Liver (tissue), 9 donors: ENCODE data around the gene FAM83D. TPM values are rescaled to one million over a fixed set of nuclear protein-coding genes. Genes with fewer than 3 reads are reported as not detected.

ENCODE experiments used
- DNase-seq: peaks from one replicate; pipeline ENCODE4 v3.0.0-alpha.2; 2017; ENCODE audit warnings: low spot score
- H3K27ac ChIP-seq, 2 donors: one replicate each; pipeline ENCODE4 v1.7.0; 2013; ENCODE audit warnings: inconsistent platforms in 2 of 2, low read length in 2 of 2, control low read depth in 1 of 2, low read depth in 1 of 2, mild to moderate bottlenecking in 1 of 2
- H3K27me3 ChIP-seq, 4 donors: one replicate each; pipeline versions ENCODE4 v1.6.1 to v1.7.0; 2013; ENCODE audit warnings: low read length in 3 of 4, inconsistent platforms in 1 of 4, mild to moderate bottlenecking in 1 of 4, moderate library complexity in 1 of 4; ENCODE audit not compliant: control insufficient read depth in 4 of 4, insufficient read depth in 4 of 4
- H3K36me3 ChIP-seq, 4 donors: one replicate each; pipeline versions ENCODE4 v1.6.1 to v1.7.0; 2013; ENCODE audit warnings: low read length in 3 of 4, mild to moderate bottlenecking in 3 of 4, low read depth in 1 of 4, moderate library complexity in 1 of 4; ENCODE audit not compliant: control insufficient read depth in 4 of 4, insufficient read depth in 3 of 4
- H3K4me1 ChIP-seq, 4 donors: one replicate each; pipeline versions ENCODE4 v1.6.1 to v1.7.0; 2013; ENCODE audit warnings: low read length in 3 of 4, mild to moderate bottlenecking in 3 of 4, moderate library complexity in 1 of 4; ENCODE audit not compliant: control insufficient read depth in 4 of 4, insufficient read depth in 4 of 4
- H3K4me3 ChIP-seq, 3 donors: one replicate each; pipeline versions ENCODE4 v1.6.1 to v1.7.0; 2013; ENCODE audit warnings: low read length in 3 of 3, control low read depth in 1 of 3, low read depth in 1 of 3, mild to moderate bottlenecking in 1 of 3
- H3K9ac ChIP-seq, 2 donors: one replicate each; pipeline ENCODE4 v1.7.0; 2013; ENCODE audit warnings: low read length in 2 of 2, mild to moderate bottlenecking in 2 of 2, moderate library complexity in 2 of 2, control low read depth in 1 of 2, low read depth in 1 of 2
- H3K9me3 ChIP-seq, 4 donors: one replicate each; pipeline versions ENCODE4 v1.6.1 to v1.7.0; 2013; ENCODE audit warnings: low read length in 3 of 4; ENCODE audit not compliant: control insufficient read depth in 4 of 4
- CTCF ChIP-seq: fragments of 150-350 bp; IDR thresholded peaks from 2 replicates; pipeline ENCODE4 v1.5.1; 2017; ENCODE audit warnings: improper control_type of control experiment, low read depth, low read length; ENCODE audit not compliant: missing input control
- EGR1 ChIP-seq, 2 donors: IDR thresholded peaks; 2 replicates each; pipeline ENCODE4 v1.6.1; 2016 to 2018; ENCODE audit warnings: antibody characterized with exemption in 2 of 2, low read depth in 2 of 2
- FOXA1 ChIP-seq: IDR thresholded peaks from 2 replicates; pipeline ENCODE4 v1.6.1; 2016; ENCODE audit warnings: antibody characterized with exemption
- FOXA2 ChIP-seq: IDR thresholded peaks from 2 replicates; pipeline ENCODE4 v1.6.1; 2016; ENCODE audit warnings: antibody characterized with exemption
- GABPA ChIP-seq, 2 donors: IDR thresholded peaks in 1 of 2; conservative IDR thresholded peaks in 1 of 2; 2 replicates each; pipeline ENCODE4 v1.6.1; 2016; ENCODE audit warnings: antibody characterized with exemption in 2 of 2, mild to moderate bottlenecking in 1 of 2, moderate library complexity in 1 of 2
- HNF4A ChIP-seq, 2 donors: conservative IDR thresholded peaks; 2 replicates each; pipeline ENCODE4 v1.6.1; 2016; ENCODE audit warnings: antibody characterized with exemption in 2 of 2, mild to moderate bottlenecking in 2 of 2
- HNF4G ChIP-seq: IDR thresholded peaks from 2 replicates; pipeline ENCODE4 v1.6.1; 2016; ENCODE audit warnings: antibody characterized with exemption
- JUND ChIP-seq, 2 donors: IDR thresholded peaks; 2 replicates each; pipeline ENCODE4 v1.6.1; 2016; ENCODE audit warnings: antibody characterized with exemption in 2 of 2
- RAD21 ChIP-seq, 2 donors: IDR thresholded peaks; 2 replicates each; pipeline ENCODE4 v1.6.1; 2016; ENCODE audit warnings: antibody characterized with exemption in 2 of 2, mild to moderate bottlenecking in 2 of 2
- REST ChIP-seq: IDR thresholded peaks from 2 replicates; pipeline ENCODE4 v1.6.1; 2016; ENCODE audit warnings: antibody characterized with exemption, mild to moderate bottlenecking
- RXRA ChIP-seq, 2 donors: IDR thresholded peaks; 2 replicates each; pipeline ENCODE4 v1.6.1; 2017 to 2018; ENCODE audit warnings: antibody characterized with exemption in 2 of 2, mild to moderate bottlenecking in 1 of 2
- TAF1 ChIP-seq: conservative IDR thresholded peaks from 2 replicates; pipeline ENCODE4 v1.6.1; 2016; ENCODE audit warnings: antibody characterized with exemption, mild to moderate bottlenecking
- YY1 ChIP-seq: IDR thresholded peaks from 2 replicates; pipeline ENCODE4 v1.6.1; 2016; ENCODE audit warnings: antibody characterized with exemption, mild to moderate bottlenecking
- WGBS: extraction: QIAGEN DNeasy Blood & Tissue Kit; methylation state at CpG from one replicate; pipeline ENCODE4 v1.1.7; 2013; 5-methylcytosine and 5-hydroxymethylcytosine counted together
- polyA plus RNA-seq, 2 donors: library from polyadenylated mRNA; stranded (reverse) in 1 of 2; unstranded in 1 of 2; fragments of 200-250 nt in 1 of 2; fragments of >200 nt in 1 of 2; fragmentation: Nextera tagmentation in 1 of 2; extraction: Ambion mirVana in 1 of 2; gene quantifications; one replicate each; pipeline versions ENCODE4 v1.2.1 to v1.2.3, GENCODE V29; 2013 to 2015
- total RNA-seq, 2 donors: library from RNA; depleted of rRNA; stranded (reverse); fragments of >200 nt; gene quantifications; one replicate each; pipeline ENCODE4 v1.2.3, GENCODE V29; 2014
- TF ChIP-seq, protein P1 (sequence below): IDR thresholded peaks from 2 replicates; pipeline ENCODE4 v1.6.1; 2016; ENCODE audit warnings: antibody characterized with exemption
- donor health status: healthy.
- donor health status: healthy.
- donor health status: healthy.
- donor health status: healthy.
- donor health status: healthy.

Gene FAM83D
- total and polyA plus RNA-seq, 4 donors = 1.1 to 28.2 (median 2.7) TPM

- DNase-seq = no peak
- Histone ChIP-seq H3K9ac (no peak overlapping the region), H3K4me3 (no peak overlapping the region), H3K27ac (no peak overlapping the region), H3K4me1 (no peaks in the 10 kb centered on the region), H3K27me3 (no peaks in the 10 kb centered on the region), H3K9me3 (peaks cover 0 to 2% (median under 1%) of the 10 kb centered on the region in 4 donors), H3K36me3 (no peaks in the 10 kb centered on the region)
- no peak for TF ChIP-seq CTCF
- no peak for TF ChIP-seq RXRA (IDR thresholded peaks at IDR 0.05)
- TF ChIP-seq, protein P1, sequence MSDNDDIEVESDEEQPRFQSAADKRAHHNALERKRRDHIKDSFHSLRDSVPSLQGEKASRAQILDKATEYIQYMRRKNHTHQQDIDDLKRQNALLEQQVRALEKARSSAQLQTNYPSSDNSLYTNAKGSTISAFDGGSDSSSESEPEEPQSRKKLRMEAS = no peak
- no peak for TF ChIP-seq REST
- TF ChIP-seq GABPA (IDR thresholded peaks at IDR 0.05 in 1 of 2, conservative IDR thresholded peaks at IDR 0.05 in 1 of 2) = no peak
- TF ChIP-seq FOXA1 = no peak
- no peak for TF ChIP-seq JUND (IDR thresholded peaks at IDR 0.05)
- TF ChIP-seq HNF4A (conservative IDR thresholded peaks at IDR 0.05) = no peak
- no peak for TF ChIP-seq HNF4G
- TF ChIP-seq FOXA2 = no peak
- TF ChIP-seq EGR1 (IDR thresholded peaks at IDR 0.05; ENCODE audit: low read depth in 2 of 2) = no peak
- 95% methylated on average over 13 of the region's 13 CpGs for WGBS
These were observed 18.1 kb upstream of the FAM83D start for GRCh38 chr20:38907918-38908677.

DNA sequence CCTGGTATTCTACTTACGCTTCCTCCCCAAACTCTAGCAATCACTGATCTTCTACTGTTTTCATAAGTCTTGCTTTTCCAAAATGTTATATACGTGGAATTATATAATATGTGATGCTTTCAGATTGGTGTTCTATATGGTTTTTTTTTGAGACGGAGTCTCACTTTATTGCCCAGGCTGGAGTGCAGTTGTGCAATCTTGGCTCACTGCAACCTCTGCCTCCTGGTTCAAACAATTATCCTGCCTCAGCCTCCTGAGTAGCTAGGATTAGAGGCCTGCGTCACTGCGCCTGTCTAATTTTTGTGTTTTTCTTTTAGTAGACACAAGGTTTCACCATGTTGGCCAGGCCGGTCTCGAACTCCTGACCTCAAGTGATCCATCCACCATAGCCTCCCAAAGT, 10.9 kb upstream of the FAM83D start:
- H3K9me3 ChIP-seq = no peaks in the 10 kb centered on the region
- no peaks in the 10 kb centered on the region for H3K27me3 ChIP-seq
- H3K4me1 ChIP-seq = peaks cover 0 to 17% (median 6%) of the 10 kb centered on the region in 4 donors
- no peak for DNase-seq
- no peak overlapping the region for H3K4me3 ChIP-seq
- H3K27ac ChIP-seq = peak overlapping the region in 1 of 2 donors; percentile 31
- H3K9ac ChIP-seq = no peak overlapping the region
- H3K36me3 ChIP-seq = peaks cover 0 to 3% (median 0%) of the 10 kb centered on the region in 4 donors
- WGBS = 89% methylated on average over 7 of the region's 7 CpGs
- no peak for TF ChIP-seq CTCF
- TF ChIP-seq FOXA2 = no peak
- peak; percentile 57 to 59 for TF ChIP-seq HNF4A (conservative IDR thresholded peaks at IDR 0.05)
- TF ChIP-seq TAF1 = no peak
- TF ChIP-seq FOXA1 = no peak
- TF ChIP-seq YY1 = no peak
- TF ChIP-seq RAD21 (IDR thresholded peaks at IDR 0.05) = no peak
